ENCODE results near the gene DNAH3.
"Not testable (repeated sequence)": the region's sequence is repeated elsewhere in the genome, so short reads cannot be mapped to it uniquely, and the experiment has no call there.

DNAH3 gene

GRCh38 chr16:21001262-21001661, 149.4 kb downstream of the DNAH3 start:
- H2AFZ ChIP-seq (ENCODE audit: low read length), result no peak overlapping the region
- no peaks in the 10 kb centered on the region for H3K4me1 ChIP-seq (ENCODE audit: low read length)
- no peaks in the 10 kb centered on the region for H3K79me2 ChIP-seq (ENCODE audit: low read length)
- peak; percentile 17 for DNase-seq
- H3K36me3 ChIP-seq (replicated peaks; ENCODE audit: insufficient read depth, low read length), result no peaks in the 10 kb centered on the region
- H3K9me3 ChIP-seq (replicated peaks; ENCODE audit: insufficient read depth, low read length), result no peaks in the 10 kb centered on the region
- no peak overlapping the region for H3K4me3 ChIP-seq (ENCODE audit: low read length)
- no peak overlapping the region for H3K4me2 ChIP-seq (ENCODE audit: low read depth, low read length)
- H3K27me3 ChIP-seq (replicated peaks; ENCODE audit: insufficient read depth, low read length), result no peaks in the 10 kb centered on the region
- H3K27ac ChIP-seq (ENCODE audit: low read length), result no peak overlapping the region
- no peaks in the 10 kb centered on the region for H3F3A ChIP-seq (ENCODE audit: insufficient read depth, low read length)
- no peaks in the 10 kb centered on the region for H3K9me2 ChIP-seq (replicated peaks; ENCODE audit: insufficient read depth, low read length)
- H4K20me1 ChIP-seq (ENCODE audit: insufficient read depth, low read length), result no peaks in the 10 kb centered on the region
- H3K9ac ChIP-seq (ENCODE audit: low read length), result no peak overlapping the region
- TF ChIP-seq CTCF (IDR thresholded peaks at IDR 0.05; ENCODE audit: low read length), result peak; percentile 44
- no peak for TF ChIP-seq EZH2 (optimal IDR thresholded peaks at IDR 0.05; ENCODE audit: low read depth, low read length)

- Histone ChIP-seq H3K4me2 (ENCODE audit: low read depth, low read length) (no peak overlapping the region), H3K27ac (ENCODE audit: low read length) (no peak overlapping the region), H3K4me3 (ENCODE audit: low read length) (no peak overlapping the region), H3K4me1 (ENCODE audit: low read length) (no peaks in the 10 kb centered on the region), H3K9me2 (replicated peaks; ENCODE audit: insufficient read depth, low read length) (no peaks in the 10 kb centered on the region), H2AFZ (ENCODE audit: low read length) (no peak overlapping the region), H3K9me3 (replicated peaks; ENCODE audit: insufficient read depth, low read length) (no peaks in the 10 kb centered on the region), H3F3A (ENCODE audit: insufficient read depth, low read length) (no peaks in the 10 kb centered on the region), H3K36me3 (replicated peaks; ENCODE audit: insufficient read depth, low read length) (no peaks in the 10 kb centered on the region), H3K27me3 (replicated peaks; ENCODE audit: insufficient read depth, low read length) (no peaks in the 10 kb centered on the region), H4K20me1 (ENCODE audit: insufficient read depth, low read length) (no peaks in the 10 kb centered on the region), H3K79me2 (ENCODE audit: low read length) (no peaks in the 10 kb centered on the region), H3K9ac (ENCODE audit: low read length) (no peak overlapping the region)
- no peak for DNase-seq
- no peak for TF ChIP-seq EZH2 (optimal IDR thresholded peaks at IDR 0.05; ENCODE audit: low read depth, low read length)
- TF ChIP-seq CTCF (IDR thresholded peaks at IDR 0.05; ENCODE audit: low read length), result no peak
- TF ChIP-seq EZH2phosphoT487 (IDR thresholded peaks at IDR 0.05; ENCODE audit: low read length), result no peak
Measured at GRCh38 chr16:20997147-20997546, 153.5 kb downstream of the DNAH3 start.

GRCh38 chr16:20995711-20996110, 154.9 kb downstream of the DNAH3 start:
- no peaks in the 10 kb centered on the region for H3K9me3 ChIP-seq (replicated peaks; ENCODE audit: insufficient read depth, low read length)
- no peak for DNase-seq
- H3F3A ChIP-seq (ENCODE audit: insufficient read depth, low read length), result no peaks in the 10 kb centered on the region
- TF ChIP-seq EZH2phosphoT487 (IDR thresholded peaks at IDR 0.05; ENCODE audit: low read length) (no peak), CTCF (IDR thresholded peaks at IDR 0.05; ENCODE audit: low read length) (no peak), EZH2 (optimal IDR thresholded peaks at IDR 0.05; ENCODE audit: low read depth, low read length) (no peak)
- H3K4me1 ChIP-seq (ENCODE audit: low read length), result no peaks in the 10 kb centered on the region
- H3K9me2 ChIP-seq (replicated peaks; ENCODE audit: insufficient read depth, low read length), result no peaks in the 10 kb centered on the region
- no peak overlapping the region for H3K27ac ChIP-seq (ENCODE audit: low read length)
- H4K20me1 ChIP-seq (ENCODE audit: insufficient read depth, low read length), result no peaks in the 10 kb centered on the region
- H3K9ac ChIP-seq (ENCODE audit: low read length), result no peak overlapping the region
- no peaks in the 10 kb centered on the region for H3K36me3 ChIP-seq (replicated peaks; ENCODE audit: insufficient read depth, low read length)
- H3K4me3 ChIP-seq (ENCODE audit: low read length), result no peak overlapping the region
- no peaks in the 10 kb centered on the region for H3K27me3 ChIP-seq (replicated peaks; ENCODE audit: insufficient read depth, low read length)
- H3K4me2 ChIP-seq (ENCODE audit: low read depth, low read length), result no peak overlapping the region
- no peak overlapping the region for H2AFZ ChIP-seq (ENCODE audit: low read length)
- H3K79me2 ChIP-seq (ENCODE audit: low read length), result no peaks in the 10 kb centered on the region

- not testable (repeated sequence) for DNase-seq; H2AFZ ChIP-seq (ENCODE audit: low read length); H3K27ac ChIP-seq (ENCODE audit: low read length); H3K4me2 ChIP-seq (ENCODE audit: low read depth, low read length); H3K4me3 ChIP-seq (ENCODE audit: low read length); H3K9me2 ChIP-seq (replicated peaks; ENCODE audit: insufficient read depth, low read length); H3K9me3 ChIP-seq (replicated peaks; ENCODE audit: insufficient read depth, low read length); H3K79me2 ChIP-seq (ENCODE audit: low read length); H3K36me3 ChIP-seq (replicated peaks; ENCODE audit: insufficient read depth, low read length); H3F3A ChIP-seq (ENCODE audit: insufficient read depth, low read length); H3K9ac ChIP-seq (ENCODE audit: low read length); H3K27me3 ChIP-seq (replicated peaks; ENCODE audit: insufficient read depth, low read length); H4K20me1 ChIP-seq (ENCODE audit: insufficient read depth, low read length)
- H3K4me1 ChIP-seq (ENCODE audit: low read length), result peaks cover 11% of the 10 kb centered on the region
Measured at GRCh38 chr16:20989496-20990070, 161.1 kb downstream of the DNAH3 start.
